H1 (cell line): ENCODE results near the gene NOL4L. TPM values are rescaled to one million over a fixed set of nuclear protein-coding genes. Genes with fewer than 3 reads are reported as not detected.

Experiments used
- CTCF ChIA-PET: fragments of 300-600 bp; sonication (Branson Sonifier 250); formaldehyde crosslinking; loops from one replicate; lab custom pipeline; 2021; ENCODE audit not compliant: partially characterized antibody; lab: Charles Lee
- POLR2A ChIA-PET: fragments of 300-600 bp; sonication (Branson Sonifier 250); formaldehyde crosslinking; loops from one replicate; lab custom pipeline; 2021; ENCODE audit warnings: inconsistent platforms; ENCODE audit not compliant: partially characterized antibody; lab: Charles Lee
- DNase-seq, 2 experiments: peaks; one replicate each; pipeline versions ENCODE4 v3.0.0 to v3.0.0-alpha.2; 2010 to 2022; ENCODE audit warnings: low spot score in 2 of 2, low read depth in 1 of 2, mixed read lengths in 1 of 2
- FAIRE-seq: peaks from 2 replicates; lab custom pipeline; 2011; peaks lifted over from hg19 to GRCh38; lab: Jason Lieb, UNC
- H2AFZ ChIP-seq: 2 replicates; pipeline ENCODE4 v1.8.1; 2012; ENCODE audit warnings: low read length, inconsistent platforms
- H2AK5ac ChIP-seq: 2 replicates; pipeline ENCODE4 v1.6.1; 2013; ENCODE audit warnings: low read depth, low read length
- H2BK120ac ChIP-seq: replicated peaks from 2 replicates; pipeline ENCODE3; 2013; ENCODE audit warnings: low read depth, low read length, inconsistent platforms
- H2BK12ac ChIP-seq: 2 replicates; pipeline ENCODE4 v1.6.1; 2013; ENCODE audit warnings: low read depth, low read length
- H2BK15ac ChIP-seq: 2 replicates; pipeline ENCODE4 v1.6.1; 2013; ENCODE audit warnings: low read length
- H2BK20ac ChIP-seq: 2 replicates; pipeline ENCODE4 v1.6.1; 2013; ENCODE audit warnings: low read length
- H2BK5ac ChIP-seq: 2 replicates; pipeline ENCODE4 v1.6.1; 2013; ENCODE audit warnings: low read depth, low read length
- H3K14ac ChIP-seq: 2 replicates; pipeline ENCODE4 v1.6.1; 2013; ENCODE audit warnings: inconsistent platforms; ENCODE audit not compliant: insufficient read length
- H3K18ac ChIP-seq: 2 replicates; pipeline ENCODE4 v1.6.1; 2013; ENCODE audit warnings: low read length; ENCODE audit errors: extremely low read depth
- H3K23ac ChIP-seq: 2 replicates; pipeline ENCODE4 v1.6.1; 2013; ENCODE audit warnings: inconsistent platforms; ENCODE audit not compliant: insufficient read length
- H3K23me2 ChIP-seq: 2 replicates; pipeline ENCODE4 v1.6.1; 2013; ENCODE audit warnings: low read depth, low read length
- H3K27ac ChIP-seq: 2 replicates; pipeline ENCODE4 v1.6.1; 2011; ENCODE audit warnings: low read depth, low read length, inconsistent platforms
- H3K27me3 ChIP-seq, 4 experiments: replicated peaks in 1 of 4; 1 replicate in 1 of 4; 2 replicates in 3 of 4; pipeline versions ENCODE4 v1.6.1 to v1.8.1; 2011 to 2013; ENCODE audit warnings: low read length in 3 of 4, mild to moderate bottlenecking in 3 of 4, inconsistent platforms in 2 of 4, mixed read lengths in 2 of 4, moderate library complexity in 1 of 4; ENCODE audit not compliant: control insufficient read depth in 3 of 4, insufficient read depth in 3 of 4; ENCODE audit errors: extremely low read depth in 1 of 4
- H3K36me3 ChIP-seq, 4 experiments: 2 replicates each; pipeline versions ENCODE4 v1.6.1 to v1.8.1; 2011 to 2013; ENCODE audit warnings: mild to moderate bottlenecking in 4 of 4, low read length in 3 of 4, moderate library complexity in 2 of 4, control low read depth in 1 of 4, inconsistent platforms in 1 of 4; ENCODE audit not compliant: insufficient read depth in 4 of 4, control insufficient read depth in 2 of 4
- H3K4ac ChIP-seq: replicated peaks from 2 replicates; pipeline ENCODE3; 2013; ENCODE audit warnings: low read length, low read depth, mixed read lengths, inconsistent platforms; ENCODE audit not compliant: insufficient read length
- H3K4me1 ChIP-seq, 4 experiments: replicated peaks in 1 of 4; 1 replicate in 1 of 4; 2 replicates in 3 of 4; pipeline versions ENCODE4 v1.6.1 to v1.8.1; 2011 to 2013; ENCODE audit warnings: low read length in 3 of 4, inconsistent platforms in 2 of 4, mixed read lengths in 1 of 4; ENCODE audit not compliant: insufficient read depth in 4 of 4, control insufficient read depth in 3 of 4
- H3K4me2 ChIP-seq, 2 experiments: 2 replicates each; pipeline versions ENCODE4 v1.6.1 to v1.8.1; 2011 to 2013; ENCODE audit warnings: low read depth in 2 of 2, low read length in 2 of 2, control low read depth in 1 of 2, inconsistent platforms in 1 of 2, mild to moderate bottlenecking in 1 of 2; ENCODE audit not compliant: insufficient read depth in 1 of 2
- H3K4me3 ChIP-seq, 4 experiments: fragments of 200-600, 300-600 bp in 1 of 4; sonication (generic), shearing (Covaris generic), sonication (Bioruptor Twin) in 1 of 4; 2 replicates each; pipeline versions ENCODE4 v1.5.1 to v1.8.1; 2011 to 2016; ENCODE audit warnings: low read length in 4 of 4, low read depth in 3 of 4, control low read depth in 2 of 4, inconsistent platforms in 2 of 4, mild to moderate bottlenecking in 2 of 4, mixed read lengths in 1 of 4, moderate library complexity in 1 of 4; ENCODE audit not compliant: insufficient read depth in 2 of 4; ENCODE audit errors: extremely low read depth in 1 of 4
- H3K56ac ChIP-seq: replicated peaks from 2 replicates; pipeline ENCODE3; 2013; ENCODE audit warnings: low read depth, mild to moderate bottlenecking, mixed read lengths, low read length, inconsistent platforms; ENCODE audit not compliant: insufficient read length
- H3K79me1 ChIP-seq: 2 replicates; pipeline ENCODE4 v1.6.1; 2013; ENCODE audit warnings: low read depth, low read length, control low read depth
- H3K79me2 ChIP-seq, 2 experiments: 2 replicates each; pipeline versions ENCODE4 v1.6.1 to v1.8.1; 2012 to 2013; ENCODE audit warnings: low read length in 2 of 2, mild to moderate bottlenecking in 2 of 2, inconsistent platforms in 1 of 2; ENCODE audit not compliant: insufficient read depth in 2 of 2, control insufficient read depth in 1 of 2
- H3K9ac ChIP-seq, 4 experiments: replicated peaks in 1 of 4; 1 replicate in 1 of 4; 2 replicates in 3 of 4; pipeline versions ENCODE4 v1.6.1 to v1.8.1; 2011 to 2013; ENCODE audit warnings: low read depth in 3 of 4, low read length in 3 of 4, control low read depth in 2 of 4, mild to moderate bottlenecking in 2 of 4, moderate library complexity in 2 of 4, inconsistent platforms in 1 of 4; ENCODE audit errors: extremely low read depth in 1 of 4
- H3K9me3 ChIP-seq, 2 experiments: 2 replicates each; pipeline versions ENCODE4 v1.6.1 to v1.8.1; 2012 to 2013; ENCODE audit warnings: mild to moderate bottlenecking in 2 of 2, moderate library complexity in 2 of 2, control low read depth in 1 of 2, inconsistent platforms in 1 of 2, low read depth in 1 of 2, low read length in 1 of 2, mixed read lengths in 1 of 2; ENCODE audit not compliant: insufficient read depth in 2 of 2
- H4K20me1 ChIP-seq, 2 experiments: replicated peaks in 1 of 2; 2 replicates each; pipeline versions ENCODE3 to v1.8.1; 2011 to 2013; ENCODE audit warnings: inconsistent platforms in 2 of 2, low read length in 2 of 2, mild to moderate bottlenecking in 1 of 2; ENCODE audit not compliant: insufficient read depth in 2 of 2, control insufficient read depth in 1 of 2
- H4K5ac ChIP-seq: 2 replicates; pipeline ENCODE4 v1.6.1; 2013; ENCODE audit warnings: low read length, low read depth, mixed read lengths, inconsistent platforms; ENCODE audit not compliant: insufficient read length
- H4K8ac ChIP-seq: 2 replicates; pipeline ENCODE4 v1.8.0; 2013; ENCODE audit warnings: mild to moderate bottlenecking, moderate library complexity, low read length, inconsistent platforms; ENCODE audit not compliant: insufficient read depth; ENCODE audit errors: extremely low read depth
- H4K91ac ChIP-seq: replicated peaks from 2 replicates; pipeline ENCODE3; 2013; ENCODE audit warnings: low read length, mixed read lengths, inconsistent platforms; ENCODE audit not compliant: insufficient read length
- BRCA1 ChIP-seq: IDR thresholded peaks from 2 replicates; pipeline ENCODE4 v1.6.1; 2012; ENCODE audit warnings: low read depth, low read length, improper control_type of control experiment
- RNF2 ChIP-seq: fragments of 200-900, 300-1000 bp; sonication (generic); IDR thresholded peaks from 2 replicates; pipeline ENCODE4 v1.7.1; 2016; ENCODE audit warnings: borderline replicate concordance, low read depth, mild to moderate bottlenecking, antibody characterized with exemption, low read length; ENCODE audit not compliant: poor library complexity, severe bottlenecking; ENCODE audit errors: missing control alignments
- SRF ChIP-seq: IDR thresholded peaks from 2 replicates; pipeline ENCODE4 v1.6.1; 2011; ENCODE audit warnings: mild to moderate bottlenecking, low read depth, low read length, moderate library complexity
- WGBS, 2 experiments: shearing (Covaris generic) in 1 of 2; methylation state at CpG; one replicate each; pipeline versions ENCODE4 v1.1.6 to v1.1.7; 2013 to 2015; ENCODE audit warnings: low lambda C conversion rate in 2 of 2, mixed read lengths in 2 of 2, inconsistent platforms in 1 of 2, low coverage in 1 of 2, missing lambda C conversion rate in 1 of 2; ENCODE audit not compliant: insufficient replicate concordance in 2 of 2, insufficient coverage in 1 of 2, insufficient read length in 1 of 2; ENCODE audit errors: extremely low coverage in 1 of 2, missing lambda C conversion rate in 1 of 2; 5-methylcytosine and 5-hydroxymethylcytosine counted together
- polyA plus RNA-seq, 7 experiments: library from polyadenylated mRNA; depleted of rRNA in 3 of 7; stranded (reverse) in 5 of 7; unstranded in 2 of 7; fragments of >200 nt in 5 of 7; fragments of 200-250 nt in 2 of 7; gene quantifications; 1 replicate in 5 of 7; 2 replicates in 1 of 7; 4 replicates in 1 of 7; pipeline versions ENCODE4 v1.2.1 to v1.2.3, GENCODE V29; 2011 to 2013; ENCODE audit warnings: missing spikeins in 2 of 7, mixed read lengths in 2 of 7
- total RNA-seq: library from RNA; stranded (reverse); fragmentation: NEBNext Ultra II Directional; extraction: Animal tissue kit (Norgen Biotek cat#: 25700); gene quantifications from 2 replicates; pipeline ENCODE4 v1.2.1, GENCODE V29; 2021

NOL4L gene
- total and polyA plus RNA-seq, 2 of the 8 experiments (the other 6 are each of a cell fraction or from before 2014, with no cell fraction given) = 15.3 to 23.7 TPM

DNA sequence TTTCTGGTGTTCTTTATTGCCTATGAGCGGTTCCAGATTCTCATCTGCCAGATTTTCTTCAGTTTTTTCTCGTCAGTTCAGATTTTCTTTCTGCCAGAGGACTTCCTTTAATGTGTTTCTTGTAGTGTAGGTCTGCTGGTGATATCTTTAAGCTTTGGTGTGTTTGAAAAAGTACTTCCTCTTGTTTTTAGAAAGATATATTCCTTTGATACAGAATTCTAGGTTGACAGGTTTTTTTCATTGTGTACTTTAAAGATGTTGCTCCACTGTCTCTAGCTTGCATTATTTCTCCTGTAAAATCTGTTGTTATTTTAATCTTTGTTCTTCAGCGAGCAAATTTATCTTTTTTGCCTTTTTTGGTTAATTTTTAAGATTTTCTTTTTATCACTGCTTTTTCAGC, 190.1 kb downstream of the NOL4L start:
- Histone ChIP-seq H2BK120ac (no peak overlapping the region), H4K20me1 (no peaks in the 10 kb centered on the region), H4K8ac (no peak overlapping the region), H3K9me3 (no peaks in the 10 kb centered on the region), H3K27me3 (no peaks in the 10 kb centered on the region), H3K79me2 (no peaks in the 10 kb centered on the region), H3K18ac (no peak overlapping the region), H3K14ac (no peak overlapping the region), H4K5ac (no peak overlapping the region), H3K4ac (no peak overlapping the region), H3K27ac (no peak overlapping the region), H3K4me3 (no peak overlapping the region), H4K91ac (no peak overlapping the region), H3K4me1 (no peaks in the 10 kb centered on the region), H3K23me2 (no peaks in the 10 kb centered on the region), H2AFZ (no peak overlapping the region), H3K56ac (no peak overlapping the region), H2BK15ac (no peak overlapping the region), H3K36me3 (no peaks in the 10 kb centered on the region), H2BK5ac (no peak overlapping the region), H3K79me1 (no peaks in the 10 kb centered on the region), H2BK20ac (no peak overlapping the region), H2BK12ac (no peak overlapping the region), H2AK5ac (no peak overlapping the region), H3K23ac (no peak overlapping the region), H3K9ac (no peak overlapping the region), H3K4me2 (no peak overlapping the region)
- TF ChIP-seq RNF2 = no peak
- no peak for TF ChIP-seq BRCA1
- no peak for TF ChIP-seq SRF
- DNase-seq (no peak), FAIRE-seq (no peak)
- POLR2A ChIA-PET = no interaction called here
- 81% methylated on average over 3 of the region's 3 CpGs; no CpG with 5 or more reads in 1 of the 2 experiments for WGBS, 2 experiments
- CTCF ChIA-PET = interaction anchor here (1.8 kb wide), 1 partner anchor 14 kb away, joined by 5 read pairs; no protein-coding TSS in a partner anchor

Other genes with a start within 250 kb of the NOL4L start
- 25.6 and 26.5 TPM in 2 replicates for gene ASXL1, start 227.0 kb downstream of the NOL4L start, total RNA-seq
- gene ASXL1, start 227.0 kb downstream of the NOL4L start, polyA plus RNA-seq (2011; rRNA removed) = 9.9 and 10.6 TPM in 2 replicates
- gene C20orf203, start 88.6 kb upstream of the NOL4L start, total RNA-seq = not detected in 2 replicates
- gene C20orf203, start 88.6 kb upstream of the NOL4L start, polyA plus RNA-seq (2011; rRNA removed) = 0.03 and 0.08 TPM in 2 replicates
- 48.8 and 48.9 TPM in 2 replicates for gene COMMD7, start 158.1 kb upstream of the NOL4L start, total RNA-seq
- 39.4 and 39.8 TPM in 2 replicates for gene COMMD7, start 158.1 kb upstream of the NOL4L start, polyA plus RNA-seq (2011; rRNA removed)
- gene DNMT3B, start 177.1 kb upstream of the NOL4L start, total RNA-seq = 1,016 and 1,038 TPM in 2 replicates
- gene DNMT3B, start 177.1 kb upstream of the NOL4L start, polyA plus RNA-seq (2011; rRNA removed) = 433 and 469 TPM in 2 replicates
- gene MAPRE1, start 234.6 kb upstream of the NOL4L start, total RNA-seq = 170 and 173 TPM in 2 replicates
- 51.9 and 74.5 TPM in 2 replicates for gene MAPRE1, start 234.6 kb upstream of the NOL4L start, polyA plus RNA-seq (2011; rRNA removed)